ENCODE results near the gene ARHGAP24. TPM values are rescaled to one million over a fixed set of nuclear protein-coding genes. Genes with fewer than 3 reads are reported as not detected.

ARHGAP24 gene
- total RNA-seq, 2 donors from 2014 or later, result 66.8 to 85.6 TPM

DNA sequence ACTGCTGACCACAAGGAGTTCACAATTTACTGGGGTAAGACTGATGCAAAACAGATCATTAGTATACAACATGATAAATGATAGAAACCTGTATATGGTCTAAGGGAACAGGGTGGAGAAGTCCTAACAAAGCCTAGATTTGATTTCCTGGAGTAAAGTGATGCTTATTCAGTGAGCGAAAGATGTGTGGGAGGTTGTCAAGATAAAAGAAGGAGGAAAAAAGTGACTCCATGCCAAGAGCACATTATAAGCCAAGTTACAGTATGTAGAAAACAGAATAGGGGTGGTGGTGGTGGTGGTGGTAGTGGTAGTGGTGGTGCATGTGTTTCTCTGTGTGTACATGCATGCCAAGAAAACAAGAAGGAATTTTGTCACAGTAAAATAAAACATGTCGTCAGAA lies 559.7 kb downstream of the ARHGAP24 start:
- H3K4me3 Mint-ChIP-seq, result no peak overlapping the region
- TF ChIP-seq, protein P1, sequence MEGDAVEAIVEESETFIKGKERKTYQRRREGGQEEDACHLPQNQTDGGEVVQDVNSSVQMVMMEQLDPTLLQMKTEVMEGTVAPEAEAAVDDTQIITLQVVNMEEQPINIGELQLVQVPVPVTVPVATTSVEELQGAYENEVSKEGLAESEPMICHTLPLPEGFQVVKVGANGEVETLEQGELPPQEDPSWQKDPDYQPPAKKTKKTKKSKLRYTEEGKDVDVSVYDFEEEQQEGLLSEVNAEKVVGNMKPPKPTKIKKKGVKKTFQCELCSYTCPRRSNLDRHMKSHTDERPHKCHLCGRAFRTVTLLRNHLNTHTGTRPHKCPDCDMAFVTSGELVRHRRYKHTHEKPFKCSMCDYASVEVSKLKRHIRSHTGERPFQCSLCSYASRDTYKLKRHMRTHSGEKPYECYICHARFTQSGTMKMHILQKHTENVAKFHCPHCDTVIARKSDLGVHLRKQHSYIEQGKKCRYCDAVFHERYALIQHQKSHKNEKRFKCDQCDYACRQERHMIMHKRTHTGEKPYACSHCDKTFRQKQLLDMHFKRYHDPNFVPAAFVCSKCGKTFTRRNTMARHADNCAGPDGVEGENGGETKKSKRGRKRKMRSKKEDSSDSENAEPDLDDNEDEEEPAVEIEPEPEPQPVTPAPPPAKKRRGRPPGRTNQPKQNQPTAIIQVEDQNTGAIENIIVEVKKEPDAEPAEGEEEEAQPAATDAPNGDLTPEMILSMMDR (conservative IDR thresholded peaks at IDR 0.05), result no peak
- Histone ChIP-seq H3K27ac (ENCODE audit: low read depth, low read length) (no peak overlapping the region), H3K27me3 (ENCODE audit: control insufficient read depth, insufficient read depth, low read length, poor library complexity, severe bottlenecking) (no peaks in the 10 kb centered on the region), H3K9ac (ENCODE audit: extremely low read depth, low read length, poor library complexity, severe bottlenecking) (no peak overlapping the region), H3K36me3 (ENCODE audit: control insufficient read depth, insufficient read depth, low read length) (no peaks in the 10 kb centered on the region), H3K4me3 (ENCODE audit: low read length) (no peak overlapping the region), H3K4me1 (ENCODE audit: control insufficient read depth, insufficient read depth, low read length) (peaks cover 8% of the 10 kb centered on the region), H3K9me3 (ENCODE audit: control insufficient read depth, low read length) (no peaks in the 10 kb centered on the region)
- H3K27me3 Mint-ChIP-seq (ENCODE audit: insufficient read depth), result no peaks in the 10 kb centered on the region
- peaks cover 10% of the 10 kb centered on the region for H3K4me1 Mint-ChIP-seq
- peaks cover 6% of the 10 kb centered on the region for H3K36me3 Mint-ChIP-seq (ENCODE audit: low read depth)
- no peaks in the 10 kb centered on the region for H3K9me3 Mint-ChIP-seq
- no peak for DNase-seq
- WGBS, 2 experiments (ENCODE audit: insufficient coverage in 1 of 2, insufficient read length in 1 of 2), result 93 to 100% methylated on average over 1 to 2 of the region's 2 CpGs
- no peak overlapping the region for H3K27ac Mint-ChIP-seq

GRCh38 chr4:86035688-86036087 lies 560.7 kb downstream of the ARHGAP24 start:
- no peak overlapping the region for H3K9ac ChIP-seq (ENCODE audit: extremely low read depth, low read length, poor library complexity, severe bottlenecking)
- H3K4me3 Mint-ChIP-seq, result no peak overlapping the region
- no peak overlapping the region for H3K27ac Mint-ChIP-seq
- no peaks in the 10 kb centered on the region for H3K36me3 ChIP-seq (ENCODE audit: control insufficient read depth, insufficient read depth, low read length)
- H3K4me3 ChIP-seq (ENCODE audit: low read length), result no peak overlapping the region
- no peaks in the 10 kb centered on the region for H3K9me3 ChIP-seq (ENCODE audit: control insufficient read depth, low read length)
- H3K4me1 ChIP-seq (ENCODE audit: control insufficient read depth, insufficient read depth, low read length), result peaks cover 8% of the 10 kb centered on the region
- no peaks in the 10 kb centered on the region for H3K27me3 ChIP-seq (ENCODE audit: control insufficient read depth, insufficient read depth, low read length, poor library complexity, severe bottlenecking)
- 98 to 100% methylated on average over 1 of the region's 1 CpG for WGBS, 2 experiments (ENCODE audit: insufficient coverage in 1 of 2, insufficient read length in 1 of 2)
- TF ChIP-seq, protein P1 (conservative IDR thresholded peaks at IDR 0.05), result no peak
- H3K27ac ChIP-seq (ENCODE audit: low read depth, low read length), result no peak overlapping the region
- H3K4me1 Mint-ChIP-seq, result peaks cover 10% of the 10 kb centered on the region
- peaks cover 11% of the 10 kb centered on the region for H3K36me3 Mint-ChIP-seq (ENCODE audit: low read depth)
- H3K9me3 Mint-ChIP-seq, result no peaks in the 10 kb centered on the region
- no peaks in the 10 kb centered on the region for H3K27me3 Mint-ChIP-seq (ENCODE audit: insufficient read depth)
- DNase-seq, result no peak

DNA sequence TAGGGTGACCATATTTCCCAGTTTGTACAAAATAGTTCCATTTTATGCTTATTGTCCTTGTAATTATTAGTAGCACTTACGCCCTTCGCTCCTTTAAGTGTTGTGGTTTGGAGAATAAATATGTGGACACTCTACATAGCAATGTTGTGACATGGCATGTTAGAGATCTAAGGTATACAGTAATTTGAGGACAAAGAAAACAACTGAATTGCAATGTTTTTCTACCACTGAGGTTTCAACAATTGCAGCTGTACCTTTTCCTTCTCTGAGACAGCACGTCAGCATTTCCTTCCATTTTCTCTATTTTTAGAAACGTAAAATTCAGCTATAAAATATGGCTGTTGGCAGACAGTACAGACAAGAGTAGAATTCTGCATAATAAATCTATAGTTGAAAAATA lies 561.8 kb downstream of the ARHGAP24 start:
- H3K9me3 ChIP-seq (ENCODE audit: control insufficient read depth, low read length), result peaks cover under 1% of the 10 kb centered on the region
- Mint-ChIP-seq H3K36me3 (ENCODE audit: low read depth) (peaks cover 15% of the 10 kb centered on the region), H3K4me1 (peaks cover 10% of the 10 kb centered on the region), H3K9me3 (peaks cover 8% of the 10 kb centered on the region), H3K27ac (no peak overlapping the region), H3K4me3 (no peak overlapping the region), H3K27me3 (ENCODE audit: insufficient read depth) (no peaks in the 10 kb centered on the region)
- WGBS, 2 experiments (ENCODE audit: insufficient coverage in 1 of 2, insufficient read length in 1 of 2), result 96 to 100% methylated on average over 3 to 4 of the region's 4 CpGs
- no peak overlapping the region for H3K4me3 ChIP-seq (ENCODE audit: low read length)
- H3K4me1 ChIP-seq (ENCODE audit: control insufficient read depth, insufficient read depth, low read length), result peaks cover 8% of the 10 kb centered on the region
- no peak overlapping the region for H3K27ac ChIP-seq (ENCODE audit: low read depth, low read length)
- TF ChIP-seq, protein P1 (conservative IDR thresholded peaks at IDR 0.05), result no peak
- no peaks in the 10 kb centered on the region for H3K36me3 ChIP-seq (ENCODE audit: control insufficient read depth, insufficient read depth, low read length)
- H3K9ac ChIP-seq (ENCODE audit: extremely low read depth, low read length, poor library complexity, severe bottlenecking), result no peak overlapping the region
- no peaks in the 10 kb centered on the region for H3K27me3 ChIP-seq (ENCODE audit: control insufficient read depth, insufficient read depth, low read length, poor library complexity, severe bottlenecking)
- DNase-seq, result no peak

All from endodermal cell (in vitro differentiated cells).